WTC11 (cell line): Measurements from ENCODE around the gene PRDM5. TPM values are rescaled to one million over a fixed set of nuclear protein-coding genes. Genes with fewer than 3 reads are reported as not detected.

Experiments used
- ATAC-seq: fragments of 200-7000 bp; cut with Tn5 transposase; 2 replicates; pipeline ENCODE4 v1.10.0; 2021; ENCODE audit warnings: mild to moderate bottlenecking, moderate library complexity
- CTCF ChIA-PET: fragments of 300-600 bp; sonication (Branson Sonifier 250); formaldehyde crosslinking; loops from one replicate; lab custom pipeline; 2021; ENCODE audit warnings: antibody characterized with exemption; lab: Charles Lee
- POLR2A ChIA-PET: fragments of 350-600 bp; sonication (Branson Sonifier 250); formaldehyde crosslinking; loops from one replicate; lab custom pipeline; 2021; ENCODE audit warnings: antibody characterized with exemption; lab: Charles Lee
- DNase-seq: peaks from one replicate; pipeline ENCODE4 v3.0.0; 2021; ENCODE audit warnings: low spot score
- H3K27ac Mint-ChIP-seq: 2 replicates; pipeline ENCODE4 v1.8.0; 2021; ENCODE audit warnings: mixed read lengths
- H3K27me3 Mint-ChIP-seq: 2 replicates; pipeline ENCODE4 v1.8.0; 2021; ENCODE audit warnings: low read depth, mild to moderate bottlenecking, moderate library complexity, mixed read lengths
- H3K36me3 Mint-ChIP-seq: 2 replicates; pipeline ENCODE4 v1.8.0; 2021; ENCODE audit warnings: mixed read lengths
- H3K4me1 Mint-ChIP-seq: 2 replicates; pipeline ENCODE4 v1.8.0; 2022; ENCODE audit warnings: mixed read lengths
- H3K4me3 Mint-ChIP-seq: 2 replicates; pipeline ENCODE4 v1.8.0; 2021; ENCODE audit warnings: mild to moderate bottlenecking, moderate library complexity, mixed read lengths
- H3K9me3 Mint-ChIP-seq: 2 replicates; pipeline ENCODE4 v1.8.0; 2021; ENCODE audit warnings: mixed read lengths
- CBFB ChIP-seq: sonication (generic); formaldehyde crosslinking; IDR thresholded peaks from 2 replicates; pipeline ENCODE4 v1.8.1; 2022; ENCODE audit warnings: mild to moderate bottlenecking, low read depth, missing genetic modification reagents
- CREM ChIP-seq: sonication (generic); formaldehyde crosslinking; IDR thresholded peaks from 2 replicates; pipeline ENCODE4 v1.8.1; 2022; ENCODE audit warnings: mild to moderate bottlenecking, missing genetic modification reagents, moderate library complexity
- ELF4 ChIP-seq: sonication (generic); formaldehyde crosslinking; IDR thresholded peaks from 2 replicates; pipeline ENCODE4 v1.8.1; 2022; ENCODE audit warnings: low read depth, mild to moderate bottlenecking, moderate library complexity, missing genetic modification reagents
- ESRRA ChIP-seq: sonication (generic); formaldehyde crosslinking; IDR thresholded peaks from 2 replicates; pipeline ENCODE4 v1.8.1; 2022; ENCODE audit warnings: mild to moderate bottlenecking, missing genetic modification reagents, borderline replicate concordance
- FOXK1 ChIP-seq: sonication (generic); formaldehyde crosslinking; IDR thresholded peaks from 2 replicates; pipeline ENCODE4 v1.8.0; 2022; ENCODE audit warnings: mild to moderate bottlenecking, moderate library complexity, missing genetic modification reagents
- GABPB1 ChIP-seq: sonication (generic); formaldehyde crosslinking; IDR thresholded peaks from 2 replicates; pipeline ENCODE4 v1.8.1; 2023; ENCODE audit warnings: mild to moderate bottlenecking, missing genetic modification reagents
- GRHL2 ChIP-seq: fragments of 250-450 bp; sonication (Bioruptor Pico); IDR thresholded peaks from 2 replicates; pipeline ENCODE4 v1.8.0; 2022; ENCODE audit warnings: mild to moderate bottlenecking, moderate library complexity; ENCODE audit not compliant: insufficient replicate concordance, severe bottlenecking
- GTF2I ChIP-seq: fragments of 250-450 bp; sonication (Bioruptor Pico); conservative IDR thresholded peaks from 2 replicates; pipeline ENCODE4 v1.4.0; 2021; ENCODE audit warnings: mild to moderate bottlenecking
- IRF2 ChIP-seq: sonication (generic); formaldehyde crosslinking; IDR thresholded peaks from 2 replicates; pipeline ENCODE4 v1.8.0; 2022; ENCODE audit warnings: low read depth, missing genetic modification reagents, borderline replicate concordance
- JUN ChIP-seq: sonication (generic); formaldehyde crosslinking; IDR thresholded peaks from 2 replicates; pipeline ENCODE4 v1.8.0; 2023; ENCODE audit warnings: mild to moderate bottlenecking, missing genetic modification reagents
- MYBL2 ChIP-seq: sonication (generic); formaldehyde crosslinking; IDR thresholded peaks from 2 replicates; pipeline ENCODE4 v1.8.1; 2023; ENCODE audit warnings: mild to moderate bottlenecking, moderate library complexity, missing genetic modification reagents
- NR1H2 ChIP-seq: sonication (generic); formaldehyde crosslinking; IDR thresholded peaks from 2 replicates; pipeline ENCODE4 v1.9.0; 2021; ENCODE audit warnings: mild to moderate bottlenecking, moderate library complexity, missing genetic modification reagents
- NR3C1 ChIP-seq: sonication (generic); formaldehyde crosslinking; conservative IDR thresholded peaks from 2 replicates; pipeline ENCODE4 v1.8.1; 2023; ENCODE audit warnings: low read depth, mild to moderate bottlenecking, missing genetic modification reagents
- OVOL2 ChIP-seq: fragments of 250-450 bp; sonication (Bioruptor Pico); IDR thresholded peaks from 2 replicates; pipeline ENCODE4 v1.9.0; 2021; ENCODE audit warnings: mild to moderate bottlenecking, borderline replicate concordance
- PRRX2 ChIP-seq: fragments of 250-450 bp; sonication (Bioruptor Pico); IDR thresholded peaks from 2 replicates; pipeline ENCODE4 v1.8.0; 2021; ENCODE audit warnings: mild to moderate bottlenecking
- SMAD3 ChIP-seq: sonication (generic); formaldehyde crosslinking; IDR thresholded peaks from 2 replicates; pipeline ENCODE4 v1.8.0; 2022; ENCODE audit warnings: missing genetic modification reagents, mild to moderate bottlenecking, borderline replicate concordance
- TCF7 ChIP-seq: sonication (generic); formaldehyde crosslinking; IDR thresholded peaks from 2 replicates; pipeline ENCODE4 v1.8.0; 2022; ENCODE audit warnings: mild to moderate bottlenecking, low read depth, missing genetic modification reagents, moderate library complexity
- TEAD4 ChIP-seq: sonication (generic); formaldehyde crosslinking; IDR thresholded peaks from 2 replicates; pipeline ENCODE4 v1.8.0; 2022; ENCODE audit warnings: mild to moderate bottlenecking, missing genetic modification reagents
- ZNF423 ChIP-seq: fragments of 250-450 bp; sonication (Bioruptor Pico); IDR thresholded peaks from 2 replicates; pipeline ENCODE4 v2.1.2; 2022; ENCODE audit warnings: mild to moderate bottlenecking, moderate library complexity
- total RNA-seq: library from RNA; stranded (reverse); gene quantifications from 3 replicates; pipeline ENCODE4 v1.2.3, GENCODE V29; 2021
- TF ChIP-seq, protein P1 (sequence below): sonication (generic); formaldehyde crosslinking; IDR thresholded peaks from 2 replicates; pipeline ENCODE4 v1.8.0; 2022; ENCODE audit warnings: mild to moderate bottlenecking, missing genetic modification reagents
- TF ChIP-seq, protein P2 (sequence below): fragments of 250-450 bp; sonication (Bioruptor Pico); IDR thresholded peaks from 2 replicates; pipeline ENCODE4 v1.9.0; 2021; ENCODE audit warnings: mild to moderate bottlenecking
- TF ChIP-seq, protein P3 (sequence below): sonication (generic); formaldehyde crosslinking; IDR thresholded peaks from 2 replicates; pipeline ENCODE4 v1.8.0; 2023; ENCODE audit warnings: missing genetic modification reagents
- TF ChIP-seq, protein P4 (sequence below): fragments of 200-600 bp; IDR thresholded peaks from 2 replicates; pipeline ENCODE4 v1.8.0; 2022; ENCODE audit warnings: antibody characterized with exemption
- TF ChIP-seq, protein P5 (sequence below): sonication (generic); formaldehyde crosslinking; IDR thresholded peaks from 2 replicates; pipeline ENCODE4 v1.8.0; 2023; ENCODE audit warnings: missing genetic modification reagents, mild to moderate bottlenecking, borderline replicate concordance
- TF ChIP-seq, protein P6 (sequence below): sonication (generic); formaldehyde crosslinking; IDR thresholded peaks from 2 replicates; pipeline ENCODE4 v1.8.1; 2023; ENCODE audit warnings: mild to moderate bottlenecking, missing genetic modification reagents, moderate library complexity

The PRDM5 gene
- total RNA-seq, 1 experiment from 2014 or later = 47.0 TPM

- no peaks in the 10 kb centered on the region for H3K4me1 Mint-ChIP-seq
- no peak overlapping the region for H3K4me3 Mint-ChIP-seq
- no peak for TF ChIP-seq CREM (CRISPR knock-in tag)
- no peak for TF ChIP-seq ZNF423
- no peak for TF ChIP-seq CBFB (CRISPR knock-in tag)
- no peak for TF ChIP-seq GRHL2
- no peak for TF ChIP-seq MYBL2 (CRISPR knock-in tag)
- TF ChIP-seq IRF2 = no peak
- no peak for TF ChIP-seq OVOL2 (CRISPR knock-in tag)
- TF ChIP-seq TEAD4 = no peak
- TF ChIP-seq, protein P1, sequence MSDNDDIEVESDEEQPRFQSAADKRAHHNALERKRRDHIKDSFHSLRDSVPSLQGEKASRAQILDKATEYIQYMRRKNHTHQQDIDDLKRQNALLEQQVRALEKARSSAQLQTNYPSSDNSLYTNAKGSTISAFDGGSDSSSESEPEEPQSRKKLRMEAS (CRISPR knock-in tag) = no peak
- TF ChIP-seq, protein P2, sequence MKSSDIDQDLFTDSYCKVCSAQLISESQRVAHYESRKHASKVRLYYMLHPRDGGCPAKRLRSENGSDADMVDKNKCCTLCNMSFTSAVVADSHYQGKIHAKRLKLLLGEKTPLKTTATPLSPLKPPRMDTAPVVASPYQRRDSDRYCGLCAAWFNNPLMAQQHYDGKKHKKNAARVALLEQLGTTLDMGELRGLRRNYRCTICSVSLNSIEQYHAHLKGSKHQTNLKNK (CRISPR knock-in tag) = no peak
- no peak for TF ChIP-seq GTF2I (CRISPR knock-in tag)
- TF ChIP-seq, protein P3, sequence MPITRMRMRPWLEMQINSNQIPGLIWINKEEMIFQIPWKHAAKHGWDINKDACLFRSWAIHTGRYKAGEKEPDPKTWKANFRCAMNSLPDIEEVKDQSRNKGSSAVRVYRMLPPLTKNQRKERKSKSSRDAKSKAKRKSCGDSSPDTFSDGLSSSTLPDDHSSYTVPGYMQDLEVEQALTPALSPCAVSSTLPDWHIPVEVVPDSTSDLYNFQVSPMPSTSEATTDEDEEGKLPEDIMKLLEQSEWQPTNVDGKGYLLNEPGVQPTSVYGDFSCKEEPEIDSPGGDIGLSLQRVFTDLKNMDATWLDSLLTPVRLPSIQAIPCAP (CRISPR knock-in tag) = no peak
- no peak for TF ChIP-seq JUN (CRISPR knock-in tag)
- TF ChIP-seq ELF4 = no peak
- H3K27me3 Mint-ChIP-seq = no peaks in the 10 kb centered on the region
- CTCF ChIA-PET = no interaction called here
- DNase-seq (no peak), ATAC-seq (no peak)
- peaks cover 31% of the 10 kb centered on the region for H3K9me3 Mint-ChIP-seq
- peaks cover 46% of the 10 kb centered on the region for H3K36me3 Mint-ChIP-seq
- POLR2A ChIA-PET = no interaction called here
- no peak overlapping the region for H3K27ac Mint-ChIP-seq
Observed at GRCh38 chr4:120809518-120809917, 113.0 kb downstream of the PRDM5 start.

DNA sequence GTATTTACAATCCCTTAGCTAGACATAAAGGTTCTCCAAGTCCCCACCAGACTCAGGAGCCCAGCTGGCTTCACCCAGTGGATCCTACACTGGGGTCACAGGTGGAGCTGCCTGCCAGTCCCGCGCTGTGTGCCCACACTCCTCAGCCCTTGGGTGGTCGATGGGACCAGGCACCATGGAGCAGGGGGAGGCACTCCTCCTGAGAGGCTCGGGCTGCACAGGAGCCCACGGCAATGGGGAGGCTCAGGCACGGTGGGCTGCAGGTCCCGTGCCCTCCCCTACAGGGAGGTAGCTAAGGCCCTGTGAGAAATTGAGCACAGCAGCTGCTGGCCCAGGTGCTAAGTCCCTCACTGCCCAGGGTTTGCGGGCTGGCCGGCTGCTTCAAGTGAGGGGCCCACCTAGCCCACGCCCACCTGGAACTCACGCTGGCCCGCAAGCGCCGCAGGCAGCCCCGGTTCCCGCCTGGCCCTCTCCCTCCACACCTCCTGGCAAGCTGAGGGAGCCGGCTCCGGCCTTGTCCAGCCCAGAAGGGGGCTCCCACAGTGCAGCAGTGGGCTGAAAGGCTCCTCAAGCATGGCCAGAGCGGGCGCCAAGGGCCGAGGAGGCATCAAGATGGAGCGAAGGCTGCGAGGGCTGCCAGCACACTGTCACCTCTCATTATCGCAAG is 113.9 kb downstream of the PRDM5 start:
- POLR2A ChIA-PET = no interaction called here
- DNase-seq (no peak), ATAC-seq (no peak)
- Mint-ChIP-seq H3K27me3 (no peaks in the 10 kb centered on the region), H3K4me3 (no peak overlapping the region), H3K4me1 (no peaks in the 10 kb centered on the region), H3K36me3 (peaks cover 46% of the 10 kb centered on the region), H3K27ac (no peak overlapping the region), H3K9me3 (peaks cover 31% of the 10 kb centered on the region)
- no peak for TF ChIP-seq TCF7
- TF ChIP-seq FOXK1 (CRISPR knock-in tag) = no peak
- TF ChIP-seq, protein P4, sequence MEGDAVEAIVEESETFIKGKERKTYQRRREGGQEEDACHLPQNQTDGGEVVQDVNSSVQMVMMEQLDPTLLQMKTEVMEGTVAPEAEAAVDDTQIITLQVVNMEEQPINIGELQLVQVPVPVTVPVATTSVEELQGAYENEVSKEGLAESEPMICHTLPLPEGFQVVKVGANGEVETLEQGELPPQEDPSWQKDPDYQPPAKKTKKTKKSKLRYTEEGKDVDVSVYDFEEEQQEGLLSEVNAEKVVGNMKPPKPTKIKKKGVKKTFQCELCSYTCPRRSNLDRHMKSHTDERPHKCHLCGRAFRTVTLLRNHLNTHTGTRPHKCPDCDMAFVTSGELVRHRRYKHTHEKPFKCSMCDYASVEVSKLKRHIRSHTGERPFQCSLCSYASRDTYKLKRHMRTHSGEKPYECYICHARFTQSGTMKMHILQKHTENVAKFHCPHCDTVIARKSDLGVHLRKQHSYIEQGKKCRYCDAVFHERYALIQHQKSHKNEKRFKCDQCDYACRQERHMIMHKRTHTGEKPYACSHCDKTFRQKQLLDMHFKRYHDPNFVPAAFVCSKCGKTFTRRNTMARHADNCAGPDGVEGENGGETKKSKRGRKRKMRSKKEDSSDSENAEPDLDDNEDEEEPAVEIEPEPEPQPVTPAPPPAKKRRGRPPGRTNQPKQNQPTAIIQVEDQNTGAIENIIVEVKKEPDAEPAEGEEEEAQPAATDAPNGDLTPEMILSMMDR = no peak
- no peak for TF ChIP-seq SMAD3 (CRISPR knock-in tag)
- TF ChIP-seq, protein P5, sequence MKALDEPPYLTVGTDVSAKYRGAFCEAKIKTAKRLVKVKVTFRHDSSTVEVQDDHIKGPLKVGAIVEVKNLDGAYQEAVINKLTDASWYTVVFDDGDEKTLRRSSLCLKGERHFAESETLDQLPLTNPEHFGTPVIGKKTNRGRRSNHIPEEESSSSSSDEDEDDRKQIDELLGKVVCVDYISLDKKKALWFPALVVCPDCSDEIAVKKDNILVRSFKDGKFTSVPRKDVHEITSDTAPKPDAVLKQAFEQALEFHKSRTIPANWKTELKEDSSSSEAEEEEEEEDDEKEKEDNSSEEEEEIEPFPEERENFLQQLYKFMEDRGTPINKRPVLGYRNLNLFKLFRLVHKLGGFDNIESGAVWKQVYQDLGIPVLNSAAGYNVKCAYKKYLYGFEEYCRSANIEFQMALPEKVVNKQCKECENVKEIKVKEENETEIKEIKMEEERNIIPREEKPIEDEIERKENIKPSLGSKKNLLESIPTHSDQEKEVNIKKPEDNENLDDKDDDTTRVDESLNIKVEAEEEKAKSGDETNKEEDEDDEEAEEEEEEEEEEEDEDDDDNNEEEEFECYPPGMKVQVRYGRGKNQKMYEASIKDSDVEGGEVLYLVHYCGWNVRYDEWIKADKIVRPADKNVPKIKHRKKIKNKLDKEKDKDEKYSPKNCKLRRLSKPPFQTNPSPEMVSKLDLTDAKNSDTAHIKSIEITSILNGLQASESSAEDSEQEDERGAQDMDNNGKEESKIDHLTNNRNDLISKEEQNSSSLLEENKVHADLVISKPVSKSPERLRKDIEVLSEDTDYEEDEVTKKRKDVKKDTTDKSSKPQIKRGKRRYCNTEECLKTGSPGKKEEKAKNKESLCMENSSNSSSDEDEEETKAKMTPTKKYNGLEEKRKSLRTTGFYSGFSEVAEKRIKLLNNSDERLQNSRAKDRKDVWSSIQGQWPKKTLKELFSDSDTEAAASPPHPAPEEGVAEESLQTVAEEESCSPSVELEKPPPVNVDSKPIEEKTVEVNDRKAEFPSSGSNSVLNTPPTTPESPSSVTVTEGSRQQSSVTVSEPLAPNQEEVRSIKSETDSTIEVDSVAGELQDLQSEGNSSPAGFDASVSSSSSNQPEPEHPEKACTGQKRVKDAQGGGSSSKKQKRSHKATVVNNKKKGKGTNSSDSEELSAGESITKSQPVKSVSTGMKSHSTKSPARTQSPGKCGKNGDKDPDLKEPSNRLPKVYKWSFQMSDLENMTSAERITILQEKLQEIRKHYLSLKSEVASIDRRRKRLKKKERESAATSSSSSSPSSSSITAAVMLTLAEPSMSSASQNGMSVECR (CRISPR knock-in tag) = no peak
- no peak for TF ChIP-seq ELF4
- no peak for TF ChIP-seq ESRRA (CRISPR knock-in tag)
- no peak for TF ChIP-seq NR1H2 (CRISPR knock-in tag)
- no peak for TF ChIP-seq GABPB1 (CRISPR knock-in tag)
- TF ChIP-seq PRRX2 (CRISPR knock-in tag) = no peak
- TF ChIP-seq NR3C1 (CRISPR knock-in tag) = no peak
- TF ChIP-seq, protein P6, sequence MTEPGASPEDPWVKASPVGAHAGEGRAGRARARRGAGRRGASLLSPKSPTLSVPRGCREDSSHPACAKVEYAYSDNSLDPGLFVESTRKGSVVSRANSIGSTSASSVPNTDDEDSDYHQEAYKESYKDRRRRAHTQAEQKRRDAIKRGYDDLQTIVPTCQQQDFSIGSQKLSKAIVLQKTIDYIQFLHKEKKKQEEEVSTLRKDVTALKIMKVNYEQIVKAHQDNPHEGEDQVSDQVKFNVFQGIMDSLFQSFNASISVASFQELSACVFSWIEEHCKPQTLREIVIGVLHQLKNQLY = no peak
- CTCF ChIA-PET = no interaction called here
